Left forelimb (tissue), 1 donor: Measurements from ENCODE around the gene VTCN1.

Experiments used
- DNase-seq: peaks from one replicate; pipeline ENCODE4 v3.0.0-alpha.2; 2018; ENCODE audit warnings: low spot score

The VTCN1 gene

DNA sequence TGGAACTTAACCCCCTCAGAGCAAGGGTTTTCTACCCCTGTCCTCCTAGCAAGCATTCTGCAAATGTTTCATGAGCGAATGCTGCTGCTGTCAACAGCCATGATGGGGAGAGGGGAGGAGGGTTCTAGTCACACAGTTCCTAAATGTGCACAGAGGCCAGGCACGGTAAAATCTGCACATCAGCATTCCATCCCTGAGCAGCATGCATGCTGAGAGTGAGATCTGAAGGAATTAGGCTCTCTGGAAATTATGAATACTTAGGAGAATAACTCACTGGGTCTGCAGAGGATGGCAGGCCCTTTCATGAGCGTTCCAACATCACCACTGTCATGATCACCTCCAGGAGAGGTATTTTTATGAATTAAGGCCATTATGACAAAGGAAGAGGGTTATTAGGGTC, 2.1 kb downstream of the VTCN1 start:
- no peak for DNase-seq

DNA sequence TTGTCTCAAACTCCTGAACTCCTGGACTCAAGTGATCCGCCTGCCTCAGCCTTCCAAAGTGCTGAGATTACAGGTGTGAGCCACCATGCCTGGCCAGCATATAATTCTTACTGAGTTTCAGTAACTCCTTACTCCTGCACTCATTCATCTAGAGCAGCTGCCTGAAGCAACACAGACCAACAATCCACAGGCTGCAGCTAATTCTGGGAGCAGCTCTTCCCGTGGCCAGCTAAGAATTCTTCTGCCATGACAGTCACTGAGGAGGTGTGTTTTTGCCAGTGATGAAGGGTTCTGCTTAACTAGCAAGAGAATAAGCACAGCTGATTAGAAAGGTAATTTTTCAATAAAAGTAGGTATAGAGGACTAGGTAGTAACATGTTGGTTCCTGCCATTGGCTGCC, 5.4 kb downstream of the VTCN1 start:
- no peak for DNase-seq

DNA sequence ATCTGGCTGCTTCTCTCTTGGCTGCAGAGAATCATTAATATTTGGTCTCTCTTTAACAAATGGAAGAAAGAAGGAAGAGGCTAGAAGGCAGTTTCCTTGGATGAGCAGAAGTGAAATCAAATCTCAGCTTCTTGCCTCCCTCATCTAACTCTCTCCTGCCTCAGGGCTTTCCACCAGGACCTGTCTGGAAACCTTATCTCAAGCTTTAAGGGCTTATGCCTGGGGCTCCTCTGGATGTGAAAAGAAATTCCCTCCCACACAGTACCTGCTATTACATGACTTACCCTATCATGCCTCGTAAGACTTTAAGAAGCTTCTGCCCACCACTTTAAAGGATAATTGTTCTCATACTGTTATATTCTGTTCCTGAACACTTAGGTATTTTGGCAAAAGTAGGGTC, 8.9 kb downstream of the VTCN1 start:
- DNase-seq, result no peak

DNA sequence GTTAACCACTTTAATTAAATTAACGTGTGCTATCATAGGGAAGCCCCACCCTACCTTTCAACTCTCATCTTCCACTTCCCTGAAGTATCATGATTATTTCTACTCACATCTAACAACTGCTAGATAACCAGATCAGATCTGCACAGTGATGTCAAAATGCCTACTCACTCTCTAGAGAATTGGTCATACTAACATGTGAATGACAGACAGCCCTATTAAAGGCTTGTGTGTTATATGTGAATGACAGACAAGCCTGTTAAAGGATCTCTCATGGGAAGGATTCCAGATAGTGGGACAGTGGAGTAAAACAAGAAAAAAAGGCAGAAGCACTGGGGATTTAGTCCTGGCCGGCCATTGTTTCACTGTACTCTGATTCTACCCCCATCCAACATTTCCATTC, 12.6 kb downstream of the VTCN1 start:
- DNase-seq, result no peak

DNA sequence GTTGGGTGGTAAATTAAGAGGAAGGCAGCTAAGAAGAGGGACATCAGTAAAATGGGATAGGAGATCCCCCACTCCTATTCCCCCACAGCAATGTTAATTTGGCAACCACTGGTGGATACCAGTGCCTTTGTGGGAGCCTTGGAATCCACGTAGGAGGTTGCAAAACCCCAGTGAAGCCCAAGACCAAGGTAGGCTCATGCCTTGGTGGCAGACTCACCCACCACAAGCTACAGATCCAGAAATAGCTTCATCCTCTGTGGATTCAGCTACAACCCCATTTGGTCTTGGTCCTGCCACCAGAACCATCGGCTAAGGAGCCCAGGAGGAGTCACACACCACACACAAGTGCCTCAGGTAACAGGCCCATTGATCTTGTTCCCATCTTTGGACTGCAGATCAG, 21.0 kb downstream of the VTCN1 start:
- DNase-seq, result no peak

DNA sequence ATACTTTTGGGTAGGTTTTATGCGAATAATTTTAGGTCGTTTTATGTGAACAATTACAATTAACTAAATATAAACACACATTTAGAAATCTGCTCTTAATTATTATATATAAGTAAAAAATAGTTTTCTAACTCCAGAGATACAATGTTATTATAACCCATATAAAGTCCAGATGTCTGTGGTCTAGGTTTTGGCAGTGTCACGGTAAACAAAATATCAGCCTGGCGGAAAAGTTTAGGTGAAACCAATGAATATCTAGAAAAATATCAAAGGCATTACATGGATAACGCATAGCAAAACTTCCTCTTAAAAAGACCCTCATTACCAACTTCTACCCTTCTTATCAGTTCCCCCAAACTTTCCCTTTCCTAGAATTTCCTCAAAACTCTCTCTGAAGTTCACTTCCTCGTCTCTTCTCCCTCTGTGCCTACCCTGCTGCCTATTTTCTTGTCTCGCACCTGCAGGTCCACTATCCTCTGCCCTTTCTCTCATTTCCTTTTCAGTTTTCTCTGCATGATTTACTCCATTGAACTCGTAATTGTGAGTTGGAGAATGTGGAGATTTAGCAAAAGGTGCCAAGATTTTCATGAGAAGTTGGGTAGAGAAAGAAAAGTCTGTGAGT, 21.8 kb downstream of the VTCN1 start:
- no peak for DNase-seq

DNA sequence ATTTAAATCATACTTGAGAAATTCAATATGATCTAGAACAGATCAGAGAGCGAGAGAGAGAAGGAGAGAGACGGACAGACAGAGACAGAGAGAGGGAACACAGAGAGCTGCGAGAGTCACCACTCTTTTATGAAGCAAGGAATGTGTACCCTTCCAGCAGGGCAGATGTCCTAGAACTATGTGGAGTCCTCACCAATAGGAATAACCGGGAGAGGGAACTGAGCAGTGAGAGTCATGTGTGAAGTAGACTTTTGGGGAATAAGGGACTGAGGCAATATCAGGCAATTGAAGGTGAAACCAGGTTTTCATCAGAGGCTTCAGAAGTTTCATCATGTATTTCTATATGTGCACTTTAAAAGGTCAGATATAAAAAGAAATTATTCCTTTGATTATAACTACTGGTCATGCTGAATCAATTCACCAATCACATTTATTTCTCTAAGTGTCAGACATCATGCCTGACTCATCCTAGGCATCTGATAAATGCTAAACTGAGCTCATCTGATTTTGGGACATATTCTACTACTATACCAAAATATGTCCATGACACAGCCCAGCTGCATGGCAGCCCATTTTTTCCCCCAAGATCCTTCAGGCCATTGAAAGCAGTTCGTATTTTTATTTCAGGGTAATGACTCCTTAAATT, 22.4 kb downstream of the VTCN1 start:
- DNase-seq, result no peak

DNA sequence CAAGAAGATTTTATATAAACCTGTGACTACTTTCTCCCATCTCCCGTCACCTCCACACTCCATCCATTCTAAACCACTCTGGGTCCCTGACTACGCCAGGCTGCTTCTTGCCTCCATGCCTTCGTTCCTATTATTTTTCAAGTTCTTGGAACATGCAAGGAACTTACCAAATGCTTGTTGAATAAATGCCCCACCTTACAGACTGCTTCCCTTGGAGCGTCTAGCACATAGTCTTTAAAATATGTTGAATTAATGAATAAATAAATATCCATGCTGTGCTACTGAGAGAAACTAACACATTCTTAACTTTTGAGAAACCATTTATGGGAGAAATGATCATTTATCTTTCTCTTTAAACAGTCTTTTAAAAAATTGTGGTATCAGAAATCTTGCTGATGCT, 27.6 kb downstream of the VTCN1 start:
- no peak for DNase-seq

DNA sequence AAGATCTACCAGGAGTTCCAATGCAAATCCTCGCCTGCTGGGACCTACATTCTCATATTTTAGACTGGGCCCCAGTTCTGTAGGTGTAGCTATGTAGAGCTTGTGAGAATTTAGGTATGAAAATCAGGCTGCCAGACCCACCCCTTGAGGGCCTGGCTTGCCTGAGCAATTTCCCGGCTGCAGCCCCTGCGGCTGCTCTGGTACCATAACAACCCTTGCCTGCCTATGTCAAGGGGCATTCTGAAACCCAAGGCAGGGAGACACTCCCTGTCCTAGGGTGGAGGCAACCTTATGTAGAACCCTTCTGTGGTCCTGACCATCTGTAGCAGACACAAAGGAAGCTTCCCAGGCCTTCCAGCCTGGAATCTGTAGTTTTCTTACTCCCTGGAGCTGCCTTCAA, 28.4 kb downstream of the VTCN1 start:
- DNase-seq, result no peak

DNA sequence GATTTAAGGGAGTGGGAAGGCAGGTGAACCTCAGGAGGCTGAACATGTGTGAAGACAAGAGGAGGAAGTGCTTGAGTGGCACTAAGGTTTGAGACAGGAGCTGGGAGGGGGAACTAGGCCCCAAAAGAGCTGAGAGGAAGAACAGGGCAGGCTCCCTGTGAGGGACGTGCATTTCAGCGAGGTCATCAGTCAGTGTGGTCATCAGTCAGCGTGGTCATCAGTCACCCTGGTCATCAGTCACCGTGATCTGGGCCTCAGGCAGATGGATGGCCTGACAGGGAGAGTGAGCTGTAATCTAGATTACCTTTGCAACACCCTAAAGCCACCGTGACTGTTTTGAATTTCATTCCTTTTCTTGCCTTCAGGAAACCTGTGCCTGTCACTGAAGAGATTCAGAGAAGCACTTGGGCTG, 29.1 kb downstream of the VTCN1 start:
- no peak for DNase-seq

DNA sequence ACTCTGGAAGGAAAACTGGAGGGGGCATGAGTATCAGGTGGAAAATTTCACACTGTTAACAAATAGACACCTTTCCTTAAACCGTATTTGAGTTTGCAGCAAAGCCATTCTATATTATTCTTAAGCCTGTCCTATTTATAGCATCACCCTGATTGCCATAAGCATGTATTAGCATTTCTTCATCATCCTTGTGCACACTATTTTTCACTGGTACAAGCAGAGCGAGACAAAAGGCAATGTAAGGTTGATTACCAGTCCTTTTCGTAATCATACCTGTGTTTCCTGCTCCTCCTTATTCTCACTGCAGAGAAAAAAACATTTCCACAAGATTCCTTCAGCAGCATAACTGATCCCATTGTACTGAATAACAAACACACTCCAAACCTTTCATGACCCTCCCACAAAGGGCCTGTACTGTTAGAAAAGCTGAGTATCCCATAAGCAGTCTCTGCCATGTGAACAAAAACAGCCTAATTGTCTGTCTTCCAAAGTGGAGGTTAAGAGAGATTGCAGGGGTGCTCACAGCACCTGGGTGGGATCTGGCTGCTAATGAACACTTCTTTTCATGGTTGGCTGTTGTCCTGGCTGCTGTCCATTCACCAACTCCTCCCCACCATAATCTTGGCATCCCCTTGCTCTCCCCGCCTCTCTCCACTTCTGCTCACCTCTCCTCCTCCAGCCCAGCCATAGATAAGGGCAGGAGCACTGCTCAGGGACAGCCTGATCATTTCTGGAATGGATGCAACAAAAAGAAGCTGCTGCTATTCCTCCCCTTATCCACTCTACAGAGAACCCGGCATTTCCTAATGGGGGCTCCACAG, 30.4 kb downstream of the VTCN1 start:
- DNase-seq, result no peak

DNA sequence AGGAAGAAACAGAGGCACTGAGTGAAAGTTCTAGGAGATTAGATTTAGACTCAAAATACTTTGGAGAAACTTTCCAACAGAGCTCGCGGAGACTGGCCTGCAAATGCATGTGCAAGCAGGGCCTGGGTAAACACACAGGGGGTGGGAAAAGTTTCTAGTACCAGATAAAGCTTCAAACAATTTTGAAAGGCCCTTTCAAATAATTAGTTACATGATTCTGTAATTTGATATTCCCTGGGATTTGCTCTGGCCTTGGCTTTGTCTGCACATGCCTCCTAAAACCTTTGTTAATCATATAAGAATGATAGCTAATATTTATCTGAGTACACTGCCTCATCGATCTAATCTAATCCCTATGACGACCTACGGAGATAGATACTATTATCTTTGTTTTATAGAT, 31.3 kb downstream of the VTCN1 start:
- DNase-seq, result no peak

DNA sequence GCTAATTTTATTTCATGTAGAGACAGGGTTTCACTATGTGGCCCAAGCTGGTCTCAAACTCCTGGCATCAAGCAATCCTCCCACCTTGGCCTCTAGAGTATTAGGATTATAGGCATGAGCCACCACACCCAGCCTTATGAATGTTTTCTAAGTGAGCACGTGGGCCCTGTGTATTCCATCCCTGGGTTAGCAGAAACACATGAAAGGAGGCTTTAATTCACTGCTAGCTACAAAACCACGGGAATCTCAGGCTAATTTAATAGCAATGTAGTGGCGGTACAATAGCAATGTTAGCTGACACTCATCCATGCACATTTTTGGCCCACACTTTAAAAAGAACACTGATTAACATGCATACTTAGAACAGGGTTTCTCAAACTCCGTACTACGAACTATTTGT, 32.0 kb downstream of the VTCN1 start:
- DNase-seq, result no peak

DNA sequence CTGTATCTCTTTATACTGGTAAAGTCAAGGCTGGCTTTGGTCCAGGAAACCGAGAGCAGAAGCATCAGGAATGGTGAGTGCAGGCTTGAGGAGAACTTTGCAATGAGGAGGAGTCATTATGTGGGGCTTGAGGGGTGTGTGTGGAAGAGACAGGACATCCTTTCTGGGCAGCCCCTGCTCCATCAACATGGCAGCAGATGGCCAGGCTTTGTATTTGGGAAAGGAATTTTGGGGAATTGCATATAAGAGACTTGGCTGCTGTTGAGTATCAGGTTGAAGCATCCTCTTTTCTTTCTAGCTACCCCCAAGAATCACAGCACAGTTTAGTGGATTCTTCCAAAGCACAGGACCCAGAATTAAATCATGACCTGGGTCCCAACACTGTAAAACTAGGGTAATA, 33.4 kb downstream of the VTCN1 start:
- DNase-seq, result no peak

DNA sequence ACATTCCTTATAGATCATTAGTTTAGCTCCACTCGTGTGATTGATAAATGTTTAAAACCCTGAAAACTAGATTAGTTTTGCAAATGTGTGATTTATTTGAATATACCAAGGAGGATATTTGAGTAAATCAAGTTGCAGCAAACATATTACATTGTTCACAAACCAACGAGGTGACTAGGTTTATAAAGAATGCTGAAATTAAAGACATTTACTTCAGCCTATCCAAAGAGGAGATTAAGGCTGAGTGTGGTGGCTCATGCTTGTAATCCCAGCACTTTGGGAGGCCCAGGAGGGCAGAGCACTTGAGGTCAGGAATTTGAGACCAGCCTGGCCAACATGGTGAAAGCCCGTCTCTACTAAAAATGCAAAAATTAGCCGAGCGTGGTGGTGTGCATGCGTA, 34.1 kb downstream of the VTCN1 start:
- DNase-seq, result no peak

DNA sequence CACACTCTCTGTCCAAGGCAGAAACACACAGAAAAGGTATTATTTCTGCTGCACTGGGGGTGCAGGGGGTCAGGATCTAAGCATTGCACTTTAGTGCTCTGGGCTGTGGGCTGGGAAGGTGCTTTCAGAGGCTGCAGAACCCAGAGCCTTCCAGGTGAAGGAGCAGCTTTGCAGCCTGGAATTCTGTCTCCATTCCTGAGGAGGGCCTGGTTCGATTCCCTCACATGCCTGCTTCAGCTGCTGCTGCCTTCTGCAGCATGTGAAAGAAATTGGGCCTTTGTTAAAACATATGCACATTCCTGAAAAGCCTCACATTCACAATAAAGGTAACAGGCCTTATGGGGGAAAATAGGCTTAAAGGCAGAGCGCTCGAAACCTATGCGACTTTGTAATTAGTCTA, 35.9 kb downstream of the VTCN1 start:
- DNase-seq, result no peak

DNA sequence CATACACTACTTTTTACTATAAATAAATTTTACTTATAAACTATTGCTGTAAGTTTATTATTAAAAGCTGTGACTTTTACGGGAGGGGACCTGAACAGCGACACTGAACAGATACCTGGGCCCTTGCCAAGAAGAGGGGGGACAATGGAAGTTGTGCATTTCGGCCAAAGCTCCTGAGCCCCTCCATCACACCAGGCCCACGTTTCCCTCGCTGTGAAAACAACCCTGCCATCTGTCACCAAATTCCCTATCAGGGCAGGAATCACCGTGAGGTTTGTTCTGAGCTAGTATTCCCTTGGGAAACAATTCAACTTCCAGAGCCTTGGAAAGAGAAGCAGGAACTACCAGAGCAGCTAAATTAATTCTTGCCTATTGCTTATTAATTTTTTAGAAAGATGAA, 37.0 kb downstream of the VTCN1 start:
- no peak for DNase-seq

DNA sequence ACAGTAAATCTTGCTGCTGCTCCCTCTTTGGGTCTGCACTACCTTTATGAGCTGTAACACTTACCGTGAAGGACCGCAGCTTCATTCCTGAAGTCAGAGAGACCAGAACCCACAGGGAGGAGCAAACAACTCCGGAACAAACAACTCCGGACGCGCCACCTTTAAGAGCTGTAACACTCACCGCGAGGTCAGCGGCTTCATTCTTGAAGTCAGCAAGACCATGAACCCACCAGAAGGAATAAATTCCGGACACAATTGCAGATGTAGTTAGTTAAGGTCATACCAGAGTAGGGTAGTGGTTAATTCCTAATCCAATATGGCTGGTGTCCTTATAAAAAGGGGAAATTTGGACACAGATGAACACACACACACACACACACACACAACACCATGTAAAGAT, 37.7 kb downstream of the VTCN1 start:
- no peak for DNase-seq

DNA sequence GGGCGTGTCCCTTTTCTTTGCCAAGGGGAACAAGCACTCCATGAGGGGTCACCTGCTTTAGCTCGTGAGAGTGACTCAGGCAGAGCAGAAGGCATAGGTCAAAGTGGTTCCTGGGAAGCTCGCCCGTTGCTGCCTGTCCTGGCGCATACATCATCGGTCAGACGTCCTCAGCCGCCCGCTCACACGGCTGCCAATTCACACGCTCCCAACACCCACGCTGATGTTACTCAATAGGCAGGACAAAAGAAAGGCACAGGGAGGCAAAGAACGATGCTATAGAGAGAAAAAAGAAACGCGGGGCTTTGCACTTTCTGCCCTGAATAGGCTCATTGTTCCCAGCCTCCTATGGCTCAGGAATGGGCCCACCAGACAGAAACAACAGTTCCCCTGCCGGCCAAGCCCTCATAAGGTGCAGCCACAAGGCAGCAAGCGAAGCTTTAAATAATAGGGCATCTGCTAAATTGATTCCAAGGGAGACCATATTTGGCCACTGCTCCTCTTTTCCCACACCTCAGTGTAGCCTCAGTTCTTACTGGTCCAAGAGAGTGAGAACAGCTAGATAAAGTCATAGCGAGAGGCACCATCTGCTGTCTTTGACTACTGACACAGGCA, 38.7 kb downstream of the VTCN1 start:
- no peak for DNase-seq

DNA sequence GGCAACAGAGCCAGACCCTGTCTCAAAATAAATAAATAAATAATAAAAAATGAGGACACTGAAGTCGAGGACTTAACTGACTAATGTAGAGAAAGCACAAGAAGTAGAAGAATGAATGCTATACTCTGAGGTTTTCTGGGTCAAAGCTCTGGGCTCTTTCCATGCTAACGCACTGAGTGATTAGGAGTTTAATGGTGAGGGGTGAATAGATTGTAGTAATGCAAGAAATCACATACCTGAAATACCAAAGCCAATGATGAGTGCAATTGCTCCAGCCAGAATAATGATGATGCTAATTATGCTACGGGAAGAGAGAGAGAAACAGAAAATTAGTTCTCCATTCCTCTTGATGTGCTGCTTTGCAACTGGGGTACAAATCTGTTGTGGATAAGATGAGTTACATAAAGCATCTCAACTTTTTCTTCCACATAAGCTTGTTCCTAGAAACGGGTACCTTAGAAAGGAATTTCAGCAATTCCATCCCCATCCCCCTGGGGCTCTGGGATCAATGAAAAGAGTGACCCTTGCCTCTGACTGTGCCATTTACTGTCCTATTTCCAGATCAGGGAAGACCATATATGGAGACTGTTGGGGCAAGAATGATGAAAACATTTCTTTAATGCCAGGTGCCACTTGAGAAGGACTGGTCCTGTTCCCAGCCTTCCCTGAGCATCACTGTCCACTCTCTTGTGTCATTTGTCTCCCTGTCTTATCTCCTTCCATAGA, 40.7 kb downstream of the VTCN1 start:
- DNase-seq, result no peak

DNA sequence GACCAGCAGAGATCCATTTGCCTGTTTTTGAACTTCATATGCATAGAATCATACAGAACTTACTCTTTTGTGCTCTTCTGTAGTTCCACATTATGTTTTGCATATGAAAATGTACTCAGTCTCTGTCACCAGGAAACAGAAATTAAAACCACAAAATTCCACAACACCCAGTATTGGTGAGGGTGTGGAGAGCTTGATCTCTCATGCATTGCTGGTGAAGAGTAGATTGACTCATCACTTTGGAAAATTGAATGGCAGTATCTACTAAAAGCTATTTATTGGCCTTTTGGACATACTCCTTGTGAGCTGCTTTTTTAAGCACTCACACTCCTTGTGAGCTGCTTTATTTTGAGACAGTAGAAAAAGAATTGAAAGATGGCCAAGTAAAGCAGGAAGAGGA, 43.3 kb downstream of the VTCN1 start:
- DNase-seq, result no peak

DNA sequence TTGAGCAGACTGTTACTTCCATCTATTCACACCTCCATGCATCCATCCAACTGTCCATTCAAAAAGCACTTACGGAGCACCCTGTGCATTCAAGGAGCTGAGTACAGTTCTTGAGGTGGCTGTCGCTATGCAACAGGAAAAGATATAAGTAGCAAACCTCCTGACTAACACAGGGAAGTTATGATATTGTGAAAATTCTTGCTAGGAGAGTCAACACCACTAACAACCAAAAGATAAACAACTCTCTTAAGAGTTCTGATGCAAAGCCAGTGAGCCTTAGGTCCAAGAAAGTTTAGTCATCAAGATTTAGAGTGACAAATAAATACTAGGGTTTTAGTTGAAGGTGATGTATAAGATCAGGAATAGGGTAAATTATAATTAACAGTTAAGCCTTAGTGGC, 44.7 kb downstream of the VTCN1 start:
- DNase-seq, result no peak
